Stimulated activated CD8-positive, alpha-beta memory T cell treated with anti-CD3 and anti-CD28 coated beads, Interleukin-7, amount 100 ng/mL, for 1 hour (primary cell): Measurements from ENCODE around the gene WWTR1.

Experiments used
- DNase-seq, 2 donors: peaks; one replicate each; pipeline ENCODE4 v3.0.0-alpha.2; 2020; ENCODE audit warnings: low read depth in 2 of 2

WWTR1 gene

DNA sequence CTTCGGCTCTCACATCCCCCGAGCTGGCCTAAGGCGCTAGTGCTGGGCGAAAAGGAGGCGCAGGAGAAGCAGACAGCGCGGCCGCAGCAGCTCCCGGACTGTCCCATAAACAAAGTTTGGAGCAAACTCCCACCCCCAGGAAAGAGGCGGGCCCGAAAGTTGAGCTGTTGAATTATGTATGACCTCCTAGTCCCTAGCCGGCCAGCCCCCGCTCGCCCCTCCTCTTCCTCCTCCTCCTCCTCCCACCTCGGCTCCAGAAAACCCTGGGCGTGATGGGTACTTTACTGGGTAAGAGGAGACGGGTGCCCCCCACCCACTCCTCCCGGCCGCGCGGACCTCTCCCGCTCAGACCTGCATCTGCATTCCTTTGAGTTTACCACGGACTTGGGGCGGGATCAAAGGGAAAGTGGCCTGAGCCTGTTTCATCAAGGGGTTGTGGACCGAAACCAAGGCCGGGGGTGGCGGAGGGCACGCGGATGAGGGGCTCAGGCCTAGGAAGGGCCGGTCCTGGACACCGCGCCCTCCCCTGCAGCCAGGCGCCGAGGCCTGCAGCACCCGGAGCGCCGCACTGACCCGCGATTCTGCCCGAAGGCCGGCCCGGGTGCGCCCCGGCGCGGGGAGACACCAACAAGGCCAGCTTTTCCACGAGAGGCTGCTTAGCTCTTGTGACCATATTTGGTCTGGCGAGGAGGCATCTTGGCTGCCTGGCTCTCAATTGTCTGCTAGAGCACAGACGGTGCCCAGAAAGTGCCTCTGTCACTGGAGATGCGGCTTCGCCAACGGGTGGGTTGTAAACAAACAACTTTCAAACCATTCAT is at the start of gene WWTR1:
Gene WWTR1, minus strand, starts transcription at position 100 of the 818 bp plus-strand sequence. CDS start 719 bp downstream, outside the sequence.
- DNase-seq: no peak

DNA sequence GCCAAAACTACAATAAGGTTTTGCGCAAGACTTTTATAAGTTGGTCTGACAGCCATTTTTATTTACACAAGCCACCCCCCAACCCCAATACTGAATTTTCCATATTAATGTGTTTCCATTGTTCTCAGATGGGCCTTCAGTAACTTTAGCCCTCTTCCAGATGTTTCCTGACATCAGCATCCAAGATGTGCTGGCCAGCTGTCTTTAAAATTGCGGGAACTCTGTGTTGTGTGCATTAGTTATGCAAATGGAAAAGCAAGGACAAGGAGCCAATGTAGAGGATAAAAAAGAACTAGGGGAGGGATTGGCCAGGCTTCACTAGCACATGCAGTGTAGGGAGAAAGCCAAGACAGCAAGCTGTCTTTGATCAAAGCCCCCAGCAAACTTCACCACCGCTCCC is 49.1 kb upstream of the WWTR1 start:
- no peak for DNase-seq

DNA sequence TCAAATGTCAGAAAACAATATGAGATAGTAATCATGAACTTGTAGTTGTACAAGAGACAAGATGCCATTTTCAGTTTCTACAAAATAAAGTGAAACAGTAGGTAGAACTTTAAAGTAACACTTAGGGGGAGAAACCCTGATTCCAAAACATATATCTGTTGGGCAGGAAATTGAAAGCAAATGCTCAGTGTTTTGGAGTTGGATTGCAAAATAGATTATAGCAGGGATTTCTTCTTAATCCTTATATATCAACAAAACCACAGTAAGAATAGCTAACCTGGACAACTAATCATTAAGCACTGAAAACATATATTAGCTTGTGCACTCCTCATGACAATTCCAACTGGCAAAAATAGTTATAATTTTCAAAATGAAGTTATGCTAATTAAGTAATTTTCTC is 47.6 kb upstream of the WWTR1 start:
- no peak for DNase-seq

DNA sequence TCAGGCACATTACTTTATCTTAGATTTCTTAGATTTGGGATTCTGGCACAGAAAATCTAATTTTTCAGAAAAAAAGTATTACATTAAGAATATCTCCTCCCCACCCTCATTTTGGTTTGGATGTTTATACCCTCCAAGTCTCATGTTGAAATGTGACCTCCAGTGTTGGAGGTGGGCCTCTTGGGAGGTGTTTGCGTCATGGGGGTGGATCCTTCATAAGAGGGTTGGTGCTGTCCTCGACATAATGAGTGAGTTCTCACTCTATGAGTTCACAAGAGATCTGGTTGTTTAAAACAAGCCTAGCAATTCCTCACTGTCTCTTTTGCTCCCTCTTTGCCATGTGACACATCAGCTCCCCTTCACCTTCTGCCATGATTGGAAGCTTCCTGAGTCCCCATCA is 45.6 kb upstream of the WWTR1 start:
- DNase-seq: no peak

DNA sequence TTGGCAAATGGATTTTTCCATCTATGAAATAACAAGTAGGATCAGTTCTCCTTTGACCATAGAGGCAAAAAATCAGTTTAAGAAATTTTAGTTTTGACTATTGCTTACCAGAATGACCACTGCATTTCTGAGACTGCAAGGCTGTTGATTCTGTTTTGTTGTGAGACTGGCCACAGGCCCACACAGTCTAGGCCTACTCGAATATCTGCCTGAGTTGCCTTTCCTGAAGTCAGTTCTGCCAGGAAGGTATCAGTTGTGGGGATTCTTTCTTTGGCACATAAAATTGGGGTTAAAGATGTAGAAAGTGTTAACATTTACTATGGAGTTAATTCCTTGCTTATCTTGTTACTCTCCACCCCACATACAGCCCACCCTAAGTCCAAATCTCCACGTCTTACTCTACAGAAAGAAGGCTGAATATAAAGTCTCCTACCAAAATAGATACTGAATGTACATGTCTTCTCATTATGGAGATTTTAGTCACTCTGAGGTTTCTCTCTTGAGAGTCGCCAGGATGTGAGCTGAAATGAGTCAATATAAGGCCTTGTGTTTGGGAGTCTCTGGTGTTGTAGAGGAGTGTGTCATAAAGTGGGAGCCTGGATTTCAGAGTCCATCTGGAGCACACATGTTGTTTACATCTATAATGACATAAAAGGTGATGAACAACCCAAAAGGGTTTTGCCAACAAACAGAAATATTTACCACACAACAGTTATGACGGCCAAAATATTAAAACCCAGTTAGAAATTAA is 45.0 kb upstream of the WWTR1 start:
- no peak for DNase-seq

DNA sequence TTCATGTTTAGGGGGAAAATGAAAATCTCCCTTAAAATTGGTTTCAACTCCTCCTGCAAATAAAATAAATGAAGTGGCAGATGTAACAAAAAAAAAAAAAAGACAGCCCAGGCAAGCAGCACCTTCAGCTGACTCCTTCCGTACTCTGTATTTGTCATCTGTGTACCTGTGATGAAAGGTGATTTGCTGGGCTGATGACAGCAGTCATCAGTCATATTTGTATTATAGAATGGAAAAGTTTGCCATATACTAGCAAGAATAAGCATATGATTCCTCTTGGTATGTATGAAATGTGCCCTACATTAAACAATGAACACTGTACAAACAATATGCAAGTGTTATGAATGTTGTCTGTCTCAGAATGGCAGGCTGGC is 44.1 kb upstream of the WWTR1 start:
- no peak for DNase-seq

DNA sequence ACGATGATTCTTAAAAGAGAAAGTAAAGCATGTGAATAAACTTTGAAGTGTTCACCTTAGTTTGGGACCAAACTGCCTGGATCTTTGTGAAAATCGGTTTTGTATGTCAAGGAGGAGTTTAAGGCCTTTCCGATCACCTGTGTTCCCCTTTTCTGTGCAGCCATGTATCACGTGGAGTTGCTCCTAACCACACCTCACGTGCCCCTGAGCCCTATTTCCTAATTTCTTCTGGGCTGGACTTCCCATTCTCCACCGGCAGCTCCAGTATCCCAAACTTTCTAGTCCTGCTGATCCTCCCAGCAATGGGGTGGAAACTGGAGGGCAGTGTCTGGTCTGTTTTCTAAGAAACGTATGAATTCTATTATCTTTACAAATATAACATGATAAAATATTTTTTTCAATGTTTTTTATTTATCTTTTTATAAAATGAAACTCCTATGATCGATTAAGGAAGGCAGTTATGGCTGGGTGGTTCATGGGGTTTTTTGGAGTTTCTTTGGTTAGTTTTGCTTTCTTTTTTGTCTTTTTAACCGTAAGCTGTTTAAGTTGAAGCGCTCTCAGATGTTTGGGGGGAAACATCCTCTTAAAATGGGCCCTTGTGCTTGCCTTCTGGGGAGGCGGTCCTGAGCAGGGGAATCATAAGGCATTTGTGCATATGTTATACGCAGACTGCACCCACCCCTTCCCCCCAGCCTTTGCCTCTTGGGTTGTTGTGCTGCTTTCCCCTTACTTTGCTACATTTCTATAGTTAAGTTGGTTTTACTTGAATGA is 43.6 kb upstream of the WWTR1 start:
- DNase-seq: no peak

DNA sequence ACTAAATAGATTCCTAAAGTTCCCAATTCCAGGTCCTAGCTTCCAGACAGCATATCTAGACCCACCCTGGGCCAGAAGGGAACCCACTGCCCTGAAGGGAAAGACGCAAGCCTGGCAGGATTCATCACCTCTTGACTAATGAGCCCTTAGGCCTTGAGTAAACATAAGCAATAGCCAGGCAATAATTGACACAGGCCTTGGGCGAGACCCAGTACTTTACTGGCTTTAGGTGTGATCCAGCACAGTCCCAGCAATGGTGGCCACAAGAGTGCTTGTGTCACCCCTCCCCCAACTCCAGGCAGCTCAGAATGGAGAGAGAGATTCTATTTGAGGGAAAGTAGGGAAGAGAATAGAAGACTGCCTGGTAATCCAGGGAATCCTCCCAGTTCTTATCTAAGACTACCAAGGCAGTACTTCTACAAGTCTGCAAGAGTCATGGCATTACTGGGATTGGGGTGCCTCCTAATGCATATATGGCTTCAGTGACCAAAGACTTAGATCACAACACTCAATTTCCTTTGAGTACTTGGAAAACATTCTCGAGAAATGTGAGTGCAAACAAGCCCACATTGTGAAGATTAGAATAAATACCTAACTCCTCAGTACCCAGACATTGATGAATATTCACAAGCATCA is 30.4 kb upstream of the WWTR1 start:
- no peak for DNase-seq

DNA sequence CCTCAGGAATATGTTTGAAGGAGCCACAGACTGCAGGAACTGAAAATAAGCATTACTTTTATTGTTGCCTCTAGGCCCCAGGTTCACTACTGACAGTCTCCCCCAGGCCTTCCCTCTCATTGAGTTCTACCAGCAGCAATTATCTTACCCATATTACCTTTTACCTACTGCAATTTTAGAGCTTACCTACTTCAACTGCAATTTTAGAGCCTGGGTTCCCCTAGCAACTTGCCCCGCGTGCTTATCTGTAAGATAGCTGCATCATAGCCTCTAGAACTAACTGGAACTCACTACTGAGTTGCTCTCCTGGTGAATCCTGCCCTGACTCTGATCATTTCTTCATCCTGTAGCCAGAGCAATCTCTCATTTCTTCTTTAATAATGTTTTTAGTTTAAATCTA is 29.2 kb upstream of the WWTR1 start:
- no peak for DNase-seq

DNA sequence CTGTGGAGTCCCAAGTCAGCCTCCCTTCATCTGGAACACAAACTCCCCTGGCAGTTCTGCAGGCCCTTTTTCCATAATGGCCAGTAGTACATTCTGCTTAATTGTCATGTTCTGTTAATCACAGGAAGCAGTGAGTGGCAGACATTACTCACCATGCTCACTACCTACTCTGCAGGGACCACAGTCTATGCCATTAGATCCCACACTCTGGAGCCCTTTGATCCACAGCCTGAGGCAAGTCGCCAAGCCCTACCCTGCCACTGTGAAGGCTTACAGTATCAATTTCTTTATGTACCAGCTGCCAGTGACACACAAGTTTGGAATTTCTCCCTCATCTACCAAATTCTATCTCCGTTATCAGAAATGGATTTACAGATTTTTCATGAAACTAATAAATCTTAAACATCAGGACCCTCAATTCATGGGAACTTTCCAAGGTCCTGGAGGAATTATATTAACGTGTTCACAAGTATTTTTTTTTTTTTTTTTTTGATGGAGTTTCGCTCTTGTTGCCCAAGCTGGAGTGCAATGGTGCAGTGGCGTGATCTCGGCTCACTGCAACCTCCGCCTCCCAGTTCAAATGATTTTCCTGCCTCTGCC is 20.6 kb upstream of the WWTR1 start:
- DNase-seq: no peak

DNA sequence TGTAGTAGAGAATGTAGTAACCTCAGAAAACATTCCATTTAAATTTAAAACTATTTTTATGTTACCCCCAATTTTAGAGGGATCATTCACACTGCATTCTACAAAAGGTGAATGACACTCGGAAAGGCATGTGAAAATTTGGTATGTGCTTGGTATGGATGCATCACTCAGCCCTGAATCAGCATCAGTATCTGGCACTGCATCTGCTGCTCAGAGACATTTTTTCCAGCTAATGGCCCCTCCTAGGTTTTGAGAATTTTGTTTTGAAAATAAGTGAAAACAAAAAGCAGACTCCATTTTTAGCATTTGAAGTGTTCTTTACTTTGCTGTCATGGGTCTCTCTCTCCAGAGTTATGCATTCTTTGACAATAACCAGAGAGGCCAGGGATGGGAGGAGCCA is 15.6 kb upstream of the WWTR1 start:
- no peak for DNase-seq

DNA sequence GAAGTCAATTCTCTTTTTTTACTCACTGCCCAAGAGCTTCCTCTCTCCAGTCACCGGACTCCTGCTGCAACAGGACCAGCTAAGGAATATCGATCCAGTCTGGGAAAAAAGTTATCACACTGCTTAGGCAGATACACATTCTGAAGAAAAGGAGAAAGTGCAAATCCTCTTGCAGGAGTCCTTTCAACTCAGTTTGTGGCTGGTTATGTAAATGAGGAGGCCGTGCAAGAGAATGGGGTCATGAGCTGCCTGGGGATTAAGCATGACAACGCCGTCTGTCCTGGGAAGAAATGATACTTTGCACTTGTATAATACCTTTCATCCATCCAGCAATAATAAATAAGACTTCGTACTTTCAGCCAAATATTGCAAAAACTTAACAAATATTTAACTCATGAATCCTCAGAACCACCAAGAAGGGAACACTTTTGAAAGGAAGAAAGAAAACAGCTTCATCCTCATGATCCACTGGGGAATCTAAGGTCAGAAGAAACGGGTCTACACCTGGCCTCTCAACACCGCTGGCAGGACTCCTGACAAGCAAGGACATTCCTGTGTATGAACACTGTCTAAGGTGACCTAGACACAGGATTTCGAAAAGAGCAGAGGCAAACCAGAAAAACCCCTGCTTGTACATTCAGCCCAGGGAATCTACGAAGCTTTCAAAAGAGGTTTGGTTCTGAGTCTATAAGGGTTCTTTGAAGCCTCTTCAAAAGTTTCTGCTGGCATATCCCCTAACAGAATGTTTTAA is 13.1 kb upstream of the WWTR1 start:
- DNase-seq: no peak

DNA sequence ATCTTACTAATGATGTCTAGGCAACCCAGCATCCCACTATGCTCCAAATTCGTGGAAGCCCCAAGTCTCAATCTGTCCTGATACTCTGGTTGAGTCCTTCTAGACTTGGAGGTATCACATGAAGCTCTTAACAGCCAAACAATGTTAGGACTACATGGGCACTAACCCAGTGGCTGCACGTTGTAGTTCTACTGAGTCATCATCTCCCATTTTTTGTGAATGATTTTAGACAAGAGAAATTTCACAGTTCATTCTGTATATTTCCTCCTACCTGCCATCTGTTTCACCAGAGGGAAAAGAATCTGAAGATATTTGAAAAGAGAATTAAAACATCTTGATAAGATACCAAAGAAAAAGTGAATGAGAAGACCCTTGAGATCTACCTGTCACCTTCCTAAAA is 9.8 kb upstream of the WWTR1 start:
- DNase-seq: no peak

DNA sequence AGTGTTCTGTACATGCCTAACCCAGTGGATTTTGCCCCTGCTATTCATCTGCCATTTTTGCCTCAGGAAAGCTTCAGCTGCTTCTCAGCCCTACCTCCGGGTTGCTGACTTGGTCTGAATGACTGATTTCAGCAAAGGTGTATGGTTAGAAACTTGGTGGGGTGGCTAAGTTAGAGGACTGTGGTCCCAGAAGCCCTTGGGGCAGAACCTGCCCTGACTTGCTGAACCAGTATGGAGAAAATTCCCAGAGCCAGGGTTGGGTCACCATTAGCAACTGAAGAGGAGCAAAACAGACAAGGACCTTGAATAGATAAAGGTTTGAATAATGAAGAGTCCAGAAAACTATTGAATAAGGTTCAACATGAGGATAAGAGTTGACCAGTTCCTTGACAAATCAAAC is 6.1 kb upstream of the WWTR1 start:
- DNase-seq: no peak

DNA sequence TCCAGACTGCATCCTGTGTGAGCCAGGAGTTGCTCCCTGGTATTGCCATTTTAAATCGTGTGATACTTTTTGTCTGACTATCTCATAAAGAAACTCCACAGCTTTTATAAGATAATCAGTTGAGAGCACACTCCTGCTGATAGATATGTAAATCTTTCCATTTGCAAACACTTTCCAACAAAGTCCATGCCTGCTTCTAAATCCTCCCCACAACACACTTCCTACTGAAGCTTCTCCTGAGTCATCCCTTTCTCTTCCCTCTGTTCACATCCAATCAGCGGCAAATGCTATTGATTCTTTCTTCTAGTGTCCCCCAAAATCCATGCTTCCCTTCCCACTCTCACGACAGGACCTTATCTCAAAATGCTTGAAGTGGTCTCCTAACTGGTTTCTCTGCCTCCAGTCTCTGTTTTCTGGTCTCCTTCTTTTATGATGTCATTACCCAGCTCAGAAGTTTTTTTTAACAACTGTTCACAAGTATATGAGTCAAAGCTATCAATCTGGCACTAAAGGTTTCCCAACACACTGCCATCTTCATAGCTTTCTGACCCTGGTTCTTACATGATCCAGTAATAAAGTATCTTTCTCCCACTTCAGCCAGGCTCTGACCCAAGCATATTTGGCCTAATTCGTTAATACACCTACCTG is 4.5 kb upstream of the WWTR1 start:
- no peak for DNase-seq

DNA sequence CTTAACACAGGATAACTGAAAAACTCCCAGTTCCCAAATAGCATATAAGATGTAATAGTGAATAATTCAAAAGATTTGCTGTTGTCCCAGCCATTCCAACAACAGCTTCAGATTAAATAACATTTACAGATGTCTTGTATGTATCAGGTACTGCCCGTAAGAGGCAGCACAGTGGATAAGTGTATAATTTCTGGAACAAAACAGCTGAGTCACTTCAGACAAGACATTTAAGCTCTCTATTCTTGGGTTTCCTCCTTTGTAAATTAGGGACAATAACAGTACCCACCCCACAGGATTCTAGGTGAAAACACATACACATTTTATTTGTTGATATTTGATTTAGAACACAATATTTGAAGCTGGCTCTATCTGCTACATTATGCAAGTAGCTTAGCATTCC is 2.6 kb upstream of the WWTR1 start:
- DNase-seq: no peak

DNA sequence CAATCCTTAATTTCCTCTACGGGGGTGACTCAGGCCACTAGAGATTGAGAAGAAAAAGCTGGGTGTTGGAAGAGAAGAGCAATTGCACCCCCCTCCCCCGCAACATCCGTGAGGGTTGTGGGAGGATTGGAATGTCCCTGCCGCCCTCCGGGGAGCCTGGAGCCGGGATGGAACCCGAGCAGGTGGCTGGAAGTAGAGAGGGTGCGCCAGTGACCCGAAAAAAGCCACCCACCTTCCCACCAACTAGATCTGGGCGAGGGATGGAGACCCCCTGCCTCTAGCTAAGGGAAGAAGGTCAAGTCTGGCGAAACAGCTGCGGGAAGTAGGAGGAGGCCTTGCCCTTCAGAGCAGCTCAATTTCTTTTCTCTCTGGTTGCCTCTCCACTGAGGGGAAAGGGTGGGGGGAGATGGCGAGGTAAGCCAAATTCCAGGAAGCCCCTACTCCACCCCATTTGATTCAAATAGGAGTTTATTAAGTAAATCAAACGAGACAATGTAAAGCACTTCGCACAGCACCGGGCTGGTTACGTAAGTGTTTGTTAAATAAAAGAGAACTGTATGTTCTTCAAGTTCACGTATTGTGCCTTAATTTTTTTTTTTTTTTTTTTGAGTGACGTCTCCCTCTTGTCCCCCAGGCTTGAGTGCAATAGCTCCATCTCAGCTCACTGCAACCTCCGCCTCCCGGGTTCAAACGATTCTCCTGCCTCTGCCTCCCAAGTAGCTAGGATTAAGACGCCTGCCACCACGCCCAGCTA is 1.1 kb upstream of the WWTR1 start:
- no peak for DNase-seq

DNA sequence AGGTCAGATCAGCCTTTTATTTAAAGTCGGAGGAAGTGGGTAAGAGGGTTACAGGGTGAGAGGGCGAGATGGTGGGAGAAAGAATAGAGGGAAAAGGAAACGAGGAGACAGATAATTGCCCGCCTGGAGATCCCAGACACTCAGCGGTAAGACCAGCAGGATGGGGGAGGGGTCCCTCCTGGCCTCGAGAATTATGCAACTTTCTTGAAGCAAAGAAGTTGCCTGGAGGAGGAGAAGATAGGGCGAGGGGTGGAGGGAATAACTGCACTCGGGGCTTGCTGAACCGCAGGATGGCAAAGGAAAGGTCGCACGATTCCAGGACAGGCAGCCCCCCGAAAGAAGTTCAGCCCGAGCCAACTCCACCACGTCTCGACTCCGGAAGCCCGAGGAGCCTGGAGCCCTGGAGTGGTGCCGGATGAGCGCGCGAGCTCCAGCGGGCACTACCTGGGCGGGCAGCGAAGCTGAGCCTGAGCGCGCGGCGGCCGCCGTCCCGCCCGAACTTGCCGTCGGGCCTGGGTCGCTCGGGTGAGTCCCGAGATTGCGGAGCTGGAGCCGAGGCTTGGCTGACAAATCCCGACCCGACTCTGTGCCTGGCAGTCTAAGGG is 402 bp downstream of the WWTR1 start:
- DNase-seq: no peak

DNA sequence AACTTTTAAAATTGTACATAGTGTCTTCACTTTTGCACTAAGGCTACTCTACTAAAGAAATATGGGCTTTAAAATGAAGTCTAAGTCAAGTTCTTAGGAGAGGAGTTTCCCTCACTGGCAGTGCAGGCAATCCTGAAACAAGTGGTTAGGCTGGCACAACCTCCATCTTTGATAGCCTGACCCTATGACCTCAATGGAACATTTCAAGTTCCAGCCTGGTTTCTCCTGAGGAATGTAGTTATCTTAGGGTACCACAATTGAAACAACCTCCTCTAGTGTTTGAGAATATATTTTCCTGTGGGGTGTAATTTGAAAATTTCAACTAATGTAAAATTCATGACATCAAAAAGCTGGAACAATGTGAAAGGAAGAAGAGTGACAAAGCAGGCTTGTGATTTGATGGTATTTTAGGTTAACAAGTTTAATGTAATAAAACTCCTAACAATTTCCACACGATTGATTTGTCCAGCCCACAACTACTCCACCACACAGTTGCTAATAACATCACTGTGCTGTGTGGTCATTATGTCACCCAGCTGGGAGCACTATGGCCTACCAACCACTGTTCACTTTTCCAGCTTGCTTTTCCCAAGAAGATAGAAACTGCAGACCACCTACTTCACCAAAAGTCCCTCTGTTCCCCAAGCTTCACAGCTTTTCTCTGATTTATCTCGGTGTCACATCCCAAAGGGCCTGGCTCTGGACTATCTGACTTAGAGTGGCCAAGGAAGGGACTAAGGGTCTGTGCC is 1.8 kb downstream of the WWTR1 start:
- no peak for DNase-seq
